K562 (cell line): ENCODE measurements around the gene WDR83. TPM values are rescaled to one million over a fixed set of nuclear protein-coding genes. Genes with fewer than 3 reads are reported as not detected.
"Not testable (repeated sequence)": the region's sequence is repeated elsewhere in the genome, so short reads cannot be mapped to it uniquely, and the experiment has no call there.

Experiments used
- ATAC-seq: fragments of 200-7000 bp; cut with Tn5 transposase; 3 replicates; pipeline ENCODE4 v1.9.1; 2020; ENCODE audit warnings: moderate library complexity
- BruUV-seq: library from RNA; stranded (reverse); fragments of 400-500 nt; replicated peaks from 2 replicates; lab custom pipeline; 2021; lab: Mats Ljungman, UMichigan
- CTCF ChIA-PET: fragments of 300-600 bp; formaldehyde crosslinking; extraction: SDS; loops from one replicate; lab custom pipeline; 2021; ENCODE audit warnings: low intra/inter-chr PET ratio; lab: Yijun Ruan, JAX
- POLR2A ChIA-PET: fragments of 300-600, 350-650 bp; sonication (Branson Sonifier 250); formaldehyde crosslinking; extraction: SDS; loops from one replicate; lab custom pipeline; 2021; ENCODE audit warnings: antibody characterized with exemption, inconsistent platforms; lab: Yijun Ruan, JAX
- DNase-seq, 4 experiments: peaks; one replicate each; pipeline versions ENCODE4 v3.0.0 to v3.0.0-alpha.2; 2011 to 2018; ENCODE audit warnings: low spot score in 3 of 4, mixed read lengths in 3 of 4; ENCODE audit errors: extremely low read depth in 1 of 4
- FAIRE-seq: peaks from 2 replicates; lab custom pipeline; 2011; peaks lifted over from hg19 to GRCh38; lab: Jason Lieb, UNC
- H2AFZ ChIP-seq: 2 replicates; pipeline ENCODE4 v1.6.0; 2011; ENCODE audit warnings: low read depth, low read length, control low read depth, inconsistent platforms
- H3K27ac ChIP-seq: fragments of 200-600 bp; 3 replicates; pipeline ENCODE4 v1.8.0; 2011; ENCODE audit warnings: low read depth, mild to moderate bottlenecking, control low read depth, inconsistent platforms, low read length, moderate library complexity, mixed read lengths; ENCODE audit errors: extremely low read depth
- H3K27me3 ChIP-seq, 2 experiments: fragments of 300-600 bp in 1 of 2; 2 replicates in 1 of 2; 3 replicates in 1 of 2; pipeline versions ENCODE4 v1.6.0 to v1.8.0; 2011; ENCODE audit warnings: inconsistent platforms in 2 of 2, low read length in 2 of 2, mild to moderate bottlenecking in 1 of 2, mixed read lengths in 1 of 2, moderate library complexity in 1 of 2; ENCODE audit not compliant: control insufficient read depth in 2 of 2, insufficient read depth in 2 of 2
- H3K36me3 ChIP-seq: fragments of 300-600 bp; 3 replicates; pipeline ENCODE4 v1.8.0; 2011; ENCODE audit warnings: mild to moderate bottlenecking, low read length, inconsistent platforms; ENCODE audit not compliant: control insufficient read depth, insufficient read depth
- H3K4me1 ChIP-seq, 2 experiments: fragments of 200-600 bp in 1 of 2; replicated peaks in 1 of 2; 2 replicates in 1 of 2; 3 replicates in 1 of 2; pipeline versions ENCODE4 v1.5.1 to v1.8.0; 2011; ENCODE audit warnings: inconsistent platforms in 2 of 2, low read length in 2 of 2, mild to moderate bottlenecking in 1 of 2, mixed read lengths in 1 of 2, moderate library complexity in 1 of 2; ENCODE audit not compliant: control insufficient read depth in 2 of 2, insufficient read depth in 2 of 2
- H3K4me2 ChIP-seq: 2 replicates; pipeline ENCODE4 v1.6.1; 2011; ENCODE audit warnings: low read length, control low read depth, inconsistent platforms, mixed read lengths; ENCODE audit not compliant: insufficient read depth
- H3K4me3 ChIP-seq: fragments of 200-600 bp; sonication (generic), shearing (Covaris generic); 2 replicates; pipeline ENCODE4 v1.5.1; 2016; ENCODE audit warnings: control low read depth, inconsistent platforms
- H3K79me2 ChIP-seq: fragments of 200-600 bp; 3 replicates; pipeline ENCODE4 v1.8.0; 2011; ENCODE audit warnings: low read length, inconsistent platforms; ENCODE audit not compliant: control insufficient read depth, insufficient read depth
- H3K9ac ChIP-seq, 2 experiments: 2 replicates each; pipeline versions ENCODE4 v1.6.0 to v1.6.1; 2011; ENCODE audit warnings: low read depth in 2 of 2, low read length in 2 of 2, control low read depth in 1 of 2, inconsistent platforms in 1 of 2, mild to moderate bottlenecking in 1 of 2, mixed read lengths in 1 of 2; ENCODE audit not compliant: insufficient read depth in 1 of 2
- H3K9me1 ChIP-seq: one replicate; pipeline ENCODE4 v1.6.0; 2011; ENCODE audit warnings: inconsistent platforms, mild to moderate bottlenecking, low read length, moderate library complexity; ENCODE audit not compliant: control insufficient read depth, insufficient read depth
- H3K9me3 ChIP-seq: replicated peaks from 2 replicates; pipeline ENCODE4 v1.5.1; 2011; ENCODE audit warnings: low read depth, low read length, inconsistent platforms; ENCODE audit not compliant: control insufficient read depth, insufficient read depth
- H4K20me1 ChIP-seq: replicated peaks from 2 replicates; pipeline ENCODE4 v1.6.1; 2011; ENCODE audit warnings: low read length, inconsistent platforms, mixed read lengths; ENCODE audit not compliant: control insufficient read depth, insufficient read depth
- ATF1 ChIP-seq, 2 experiments: fragments of 450-650 bp in 1 of 2; IDR thresholded peaks; 2 replicates each; pipeline ENCODE4 v1.6.1; 2016; ENCODE audit warnings: missing compliant biosample characterization in 1 of 2, missing genetic modification characterization in 1 of 2
- RAD21 ChIP-seq, 2 experiments: fragments of 250-450 bp in 1 of 2; fragments of 450-650 bp in 1 of 2; sonication (Bioruptor Pico) in 1 of 2; formaldehyde crosslinking in 1 of 2; IDR thresholded peaks in 1 of 2; conservative IDR thresholded peaks in 1 of 2; 2 replicates each; pipeline versions ENCODE4 v1.4.0 to v1.8.0; 2020 to 2022; ENCODE audit warnings: mild to moderate bottlenecking in 2 of 2, moderate library complexity in 1 of 2
- REST ChIP-seq, 2 experiments: fragments of 450-650 bp; formaldehyde crosslinking in 1 of 2; IDR thresholded peaks; 2 replicates each; pipeline versions ENCODE4 v1.4.0 to v1.6.1; 2014 to 2020; ENCODE audit warnings: mild to moderate bottlenecking in 2 of 2, borderline replicate concordance in 1 of 2, low read depth in 1 of 2
- ZBTB33 ChIP-seq: sonication (generic); formaldehyde crosslinking; IDR thresholded peaks from 2 replicates; pipeline ENCODE4 v1.8.1; 2023; ENCODE audit warnings: mild to moderate bottlenecking, missing genetic modification reagents
- WGBS: fragments of 100-300 bp; shearing (Covaris generic); methylation state at CpG from one replicate; pipeline ENCODE4 v1.1.6; 2016; ENCODE audit warnings: low coverage, mixed read lengths; ENCODE audit not compliant: insufficient coverage; ENCODE audit errors: missing lambda C conversion rate; 5-methylcytosine and 5-hydroxymethylcytosine counted together
- in situ Hi-C: fragments of 300-500 bp; cut with MboI; formaldehyde crosslinking; loops from 4 replicates; pipeline ENCODE4 v1.15.0; 2018; ENCODE audit warnings: inconsistent platforms, mixed read lengths
- intact Hi-C: fragments of 100-400 bp; cut with micrococcal nuclease; formaldehyde crosslinking; loops from 2 replicates; pipeline ENCODE4 v1.14.2; 2022
- polyA plus RNA-seq, 8 experiments: library from polyadenylated mRNA; depleted of rRNA in 4 of 8; stranded (reverse) in 5 of 8; unstranded in 3 of 8; fragments of >200 nt; fragmentation: Nextera tagmentation in 2 of 8; fragmentation: Illumina TruSeq in 1 of 8; extraction: Ambion mirVana in 2 of 8; extraction: Trizol in 1 of 8; gene quantifications; 2 replicates each; pipeline versions ENCODE4 v1.2.1 to v1.2.3, GENCODE V29; 2011 to 2014; ENCODE audit warnings: inconsistent platforms in 1 of 8, missing spikeins in 1 of 8
- total RNA-seq, 7 experiments: library from RNA; depleted of rRNA in 6 of 7; stranded (reverse); fragments of >200 nt in 6 of 7; fragmentation: Illumina TruSeq in 2 of 7; extraction: Trizol in 2 of 7; gene quantifications; 2 replicates each; pipeline versions ENCODE4 v1.2.1 to v1.2.3, GENCODE V29; 2011 to 2021; ENCODE audit warnings: low replicate concordance in 1 of 7
- TF ChIP-seq, protein P1 (sequence below), 2 experiments: fragments of 450-650 bp in 1 of 2; sonication (generic) in 1 of 2; formaldehyde crosslinking in 1 of 2; IDR thresholded peaks in 1 of 2; conservative IDR thresholded peaks in 1 of 2; 2 replicates each; pipeline versions ENCODE4 v1.6.1 to v1.8.1; 2016 to 2023; ENCODE audit warnings: mild to moderate bottlenecking in 2 of 2, moderate library complexity in 2 of 2, inconsistent platforms in 1 of 2, missing genetic modification reagents in 1 of 2

The WDR83 gene
- total and polyA plus RNA-seq, 9 of the 15 experiments (the other 6 are each of a cell fraction or from before 2014, with no cell fraction given) = 0.52 to 21.3 (median 4.2) TPM

DNA sequence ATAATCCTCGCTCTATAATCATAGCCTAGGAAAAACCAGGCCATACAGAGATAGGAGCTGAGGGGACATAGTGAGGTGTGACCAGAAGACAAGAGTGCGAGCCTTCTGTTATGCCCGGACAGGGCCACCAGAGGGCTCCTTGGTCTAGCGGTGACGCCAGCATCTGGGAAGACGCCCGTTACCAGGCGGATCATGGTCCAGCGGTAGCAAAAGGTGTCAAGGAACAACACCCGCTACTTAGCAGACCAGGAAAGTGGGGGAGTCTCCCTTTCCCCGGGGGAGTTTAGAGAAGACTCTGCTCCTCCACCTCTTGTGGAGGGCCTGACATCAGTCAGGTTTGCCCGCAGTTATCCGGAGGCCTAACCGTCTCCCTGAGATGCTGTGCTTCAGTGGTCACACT lies 45.5 kb downstream of the WDR83 start:
- peaks cover 21% of the 10 kb centered on the region for H3K79me2 ChIP-seq
- H3K9me3 ChIP-seq; H2AFZ ChIP-seq; POLR2A ChIA-PET; H3K9me1 ChIP-seq; ATAC-seq; H4K20me1 ChIP-seq; intact Hi-C loops; FAIRE-seq; TF ChIP-seq ATF1 (CRISPR knock-in tag; IDR thresholded peaks at IDR 0.05); REST (CRISPR knock-in tag; IDR thresholded peaks at IDR 0.05; ENCODE audit: low read depth): not testable (repeated sequence)
- in situ Hi-C loops = loop anchor here (5.0 kb wide), 1 partner anchor 85 kb away; no protein-coding TSS in a partner anchor
- TF ChIP-seq ATF1 (tag; IDR thresholded peaks at IDR 0.05) = peak; percentile 57
- TF ChIP-seq, protein P1, sequence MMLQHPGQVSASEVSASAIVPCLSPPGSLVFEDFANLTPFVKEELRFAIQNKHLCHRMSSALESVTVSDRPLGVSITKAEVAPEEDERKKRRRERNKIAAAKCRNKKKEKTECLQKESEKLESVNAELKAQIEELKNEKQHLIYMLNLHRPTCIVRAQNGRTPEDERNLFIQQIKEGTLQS (IDR thresholded peaks at IDR 0.05) = peak; percentile 25; the same call in 1 of the 2 replicates
- TF ChIP-seq, protein P1 (CRISPR knock-in tag; conservative IDR thresholded peaks at IDR 0.05) = not testable (repeated sequence)
- peak; percentile 91 for TF ChIP-seq ZBTB33 (CRISPR knock-in tag)
- TF ChIP-seq RAD21 (CRISPR knock-in tag; conservative IDR thresholded peaks at IDR 0.05 in 1 of 2, IDR thresholded peaks at IDR 0.05 in 1 of 2) = peak; percentile 16 to 64; a peak in 3 of 4 replicates
- peak; percentile 26; the same call in 1 of the 2 replicates for TF ChIP-seq REST (IDR thresholded peaks at IDR 0.05; ENCODE audit: borderline replicate concordance)
- TF ChIP-seq, all 486 proteins: peak for 5; not testable (repeated sequence) for 481
- H3K27ac ChIP-seq, CTCF ChIA-PET, H3K27me3 ChIP-seq, DNase-seq, BruUV-seq, H3K4me3 ChIP-seq, H3K9ac ChIP-seq, H3K4me2 ChIP-seq: not testable (repeated sequence)
- 50% methylated on average over 11 of the region's 14 CpGs for WGBS
- Histone ChIP-seq H3K4me1 (peaks cover 0 to 13% of the 10 kb centered on the region in 2 experiments; a peak in 1 of 5 replicates), H3K36me3 (peaks cover 88% of the 10 kb centered on the region)
